ENCODE measurements around the gene RPE65.

GRCh38 chr1:68442006-68442405 is 7.7 kb downstream of the RPE65 start:
- TF ChIP-seq POLR2AphosphoS5 (IDR thresholded peaks at IDR 0.05; ENCODE audit: borderline replicate concordance, low read depth, low read length) (no peak), EZH2 (IDR thresholded peaks at IDR 0.05) (no peak)

All from SK-N-MC (cell line).